ENCODE data around the gene MAP4K4. TPM values are rescaled to one million over a fixed set of nuclear protein-coding genes. Genes with fewer than 3 reads are reported as not detected.

The MAP4K4 gene
- total RNA-seq, 4 donors from 2014 or later = 14.2 to 65.2 (median 29.1) TPM

DNA sequence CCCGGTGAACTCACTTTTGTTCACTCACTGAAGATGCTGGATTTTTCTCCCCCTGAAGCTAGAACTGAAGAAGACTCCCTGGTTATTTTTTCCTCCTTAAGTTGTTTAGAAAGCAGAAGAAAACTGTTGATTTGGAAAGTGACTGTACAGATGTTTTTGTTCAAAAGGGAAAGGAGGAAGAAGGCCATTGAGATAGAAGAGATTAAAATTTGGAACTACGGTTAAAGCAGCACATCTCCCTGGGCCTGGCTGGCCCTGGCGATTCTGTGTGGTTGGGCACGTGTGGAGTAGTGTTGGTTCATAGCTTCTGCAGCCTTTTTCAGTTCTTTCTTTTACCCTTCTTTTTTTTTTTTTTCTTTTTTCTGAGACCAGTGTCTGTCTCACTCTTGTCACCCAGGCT, 109.2 kb downstream of the MAP4K4 start:
- DNase-seq = no peak
- Histone ChIP-seq H3K4me1 (peaks cover 0 to 26% (median 1%) of the 10 kb centered on the region in 4 donors), H3K4me3 (no peak overlapping the region), H3K36me3 (no peaks in the 10 kb centered on the region), H3K9me3 (no peaks in the 10 kb centered on the region), H3K27me3 (no peaks in the 10 kb centered on the region), H3K27ac (peak overlapping the region in 1 of 4 donors; percentile 36)
- TF ChIP-seq, protein P1, sequence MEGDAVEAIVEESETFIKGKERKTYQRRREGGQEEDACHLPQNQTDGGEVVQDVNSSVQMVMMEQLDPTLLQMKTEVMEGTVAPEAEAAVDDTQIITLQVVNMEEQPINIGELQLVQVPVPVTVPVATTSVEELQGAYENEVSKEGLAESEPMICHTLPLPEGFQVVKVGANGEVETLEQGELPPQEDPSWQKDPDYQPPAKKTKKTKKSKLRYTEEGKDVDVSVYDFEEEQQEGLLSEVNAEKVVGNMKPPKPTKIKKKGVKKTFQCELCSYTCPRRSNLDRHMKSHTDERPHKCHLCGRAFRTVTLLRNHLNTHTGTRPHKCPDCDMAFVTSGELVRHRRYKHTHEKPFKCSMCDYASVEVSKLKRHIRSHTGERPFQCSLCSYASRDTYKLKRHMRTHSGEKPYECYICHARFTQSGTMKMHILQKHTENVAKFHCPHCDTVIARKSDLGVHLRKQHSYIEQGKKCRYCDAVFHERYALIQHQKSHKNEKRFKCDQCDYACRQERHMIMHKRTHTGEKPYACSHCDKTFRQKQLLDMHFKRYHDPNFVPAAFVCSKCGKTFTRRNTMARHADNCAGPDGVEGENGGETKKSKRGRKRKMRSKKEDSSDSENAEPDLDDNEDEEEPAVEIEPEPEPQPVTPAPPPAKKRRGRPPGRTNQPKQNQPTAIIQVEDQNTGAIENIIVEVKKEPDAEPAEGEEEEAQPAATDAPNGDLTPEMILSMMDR (IDR thresholded peaks at IDR 0.05) = no peak
- TF ChIP-seq POLR2A (IDR thresholded peaks at IDR 0.05) = no peak

DNA sequence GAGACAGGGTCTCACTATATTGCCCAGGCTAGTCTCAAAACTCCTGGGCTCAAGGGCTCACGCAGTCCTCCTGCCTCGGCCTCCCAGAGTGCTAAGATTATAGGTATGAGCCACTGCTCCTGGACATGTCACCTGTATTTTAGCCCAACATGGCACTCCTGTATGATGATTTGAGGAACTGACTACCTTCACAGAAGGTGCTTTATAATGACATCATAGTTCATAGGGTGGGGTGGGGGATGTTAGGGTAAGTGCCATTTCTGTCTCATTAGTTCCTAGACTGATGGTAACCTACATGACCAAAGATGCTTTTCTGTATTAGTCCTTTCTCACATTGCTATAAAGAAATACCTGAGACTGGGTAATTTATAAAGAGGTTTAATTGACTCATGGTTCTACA, 109.7 kb downstream of the MAP4K4 start:
- no peaks in the 10 kb centered on the region for H3K9me3 ChIP-seq
- H3K36me3 ChIP-seq = no peaks in the 10 kb centered on the region
- no peak overlapping the region for H3K4me3 ChIP-seq
- H3K27me3 ChIP-seq = no peaks in the 10 kb centered on the region
- no peak overlapping the region for H3K27ac ChIP-seq
- no peak for TF ChIP-seq POLR2A (IDR thresholded peaks at IDR 0.05)
- TF ChIP-seq, protein P1 (IDR thresholded peaks at IDR 0.05) = no peak
- H3K4me1 ChIP-seq = peaks cover 0 to 21% (median 1%) of the 10 kb centered on the region in 4 donors
- no peak for DNase-seq

DNA sequence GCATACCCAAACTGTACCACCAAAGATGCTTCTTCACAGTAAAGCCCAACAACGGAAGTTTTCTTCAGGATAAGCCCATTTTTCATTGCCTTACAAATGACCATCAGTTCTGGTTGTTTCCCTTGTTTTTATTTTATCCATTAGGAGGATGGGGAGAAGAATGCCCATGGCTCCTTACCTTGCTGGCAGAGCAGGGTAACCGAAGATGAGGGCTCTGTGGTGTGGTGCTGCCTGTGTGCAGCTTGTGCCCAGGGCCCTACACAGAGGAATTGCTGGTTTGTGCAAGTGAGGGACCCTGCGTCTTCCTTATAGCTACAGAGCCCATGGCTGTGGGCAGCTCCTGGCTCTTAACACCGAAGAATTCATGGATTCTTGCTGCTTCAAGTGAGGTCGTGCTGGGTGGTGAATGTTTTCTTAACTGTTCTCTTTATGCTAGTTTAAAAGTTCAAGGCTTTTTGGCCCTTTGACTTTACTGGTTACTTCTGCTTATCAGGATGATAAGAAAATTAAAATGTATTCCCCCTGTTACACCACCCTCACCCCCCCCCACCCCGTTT, 110.6 kb downstream of the MAP4K4 start:
- Histone ChIP-seq H3K27ac (no peak overlapping the region), H3K4me3 (no peak overlapping the region), H3K9me3 (no peaks in the 10 kb centered on the region), H3K4me1 (peaks cover 0 to 14% (median 0%) of the 10 kb centered on the region in 4 donors), H3K36me3 (no peaks in the 10 kb centered on the region), H3K27me3 (no peaks in the 10 kb centered on the region)
- DNase-seq = no peak
- TF ChIP-seq, protein P1 (IDR thresholded peaks at IDR 0.05) = no peak
- TF ChIP-seq POLR2A (IDR thresholded peaks at IDR 0.05) = no peak

GRCh38 chr2:101809698-101810097, 112.2 kb downstream of the MAP4K4 start:
- no peaks in the 10 kb centered on the region for H3K36me3 ChIP-seq
- no peaks in the 10 kb centered on the region for H3K9me3 ChIP-seq
- no peak overlapping the region for H3K4me3 ChIP-seq
- DNase-seq = no peak
- peaks cover 0 to 14% (median 0%) of the 10 kb centered on the region in 4 donors for H3K4me1 ChIP-seq
- TF ChIP-seq, protein P1 (IDR thresholded peaks at IDR 0.05) = no peak
- no peak for TF ChIP-seq POLR2A (IDR thresholded peaks at IDR 0.05)
- H3K27me3 ChIP-seq = no peaks in the 10 kb centered on the region
- H3K27ac ChIP-seq = no peak overlapping the region

- no peak for TF ChIP-seq POLR2A (IDR thresholded peaks at IDR 0.05)
- TF ChIP-seq, protein P1 (IDR thresholded peaks at IDR 0.05) = no peak
- Histone ChIP-seq H3K27me3 (no peaks in the 10 kb centered on the region), H3K4me1 (peaks cover 0 to 12% (median 0%) of the 10 kb centered on the region in 4 donors), H3K4me3 (no peak overlapping the region), H3K9me3 (no peaks in the 10 kb centered on the region), H3K36me3 (no peaks in the 10 kb centered on the region), H3K27ac (no peak overlapping the region)
- DNase-seq = no peak
Observed at GRCh38 chr2:101811226-101812015, 113.9 kb downstream of the MAP4K4 start.
